ES-I3 (cell line): Measurements from ENCODE around the gene IFIT1.
"Not testable (repeated sequence)": the region's sequence is repeated elsewhere in the genome, so short reads cannot be mapped to it uniquely, and the experiment has no call there.

Experiments used
- H3K36me3 ChIP-seq: 2 replicates; pipeline ENCODE4 v1.6.1; 2013; ENCODE audit warnings: mild to moderate bottlenecking, low read length, control low read depth, moderate library complexity; ENCODE audit not compliant: insufficient read depth
- H3K4me1 ChIP-seq: 2 replicates; pipeline ENCODE4 v1.6.1; 2013; ENCODE audit warnings: mild to moderate bottlenecking, control low read depth, low read length; ENCODE audit not compliant: insufficient read depth
- H3K9ac ChIP-seq: 2 replicates; pipeline ENCODE4 v1.6.1; 2013; ENCODE audit warnings: low read depth, mild to moderate bottlenecking, low read length, moderate library complexity
- H3K9me3 ChIP-seq: 2 replicates; pipeline ENCODE4 v1.6.1; 2013; ENCODE audit warnings: mild to moderate bottlenecking, low read length, moderate library complexity; ENCODE audit not compliant: control insufficient read depth, insufficient read depth

The IFIT1 gene

GRCh38 chr10:89391907-89392756 is at the start of gene IFIT1:
Gene IFIT1, plus strand, starts transcription at chr10:89392623. Its CDS starts 90 bp downstream, at chr10:89392713.
- Histone ChIP-seq H3K9ac (peak within 1 kb of the TSS; percentile 83), H3K4me1 (peaks cover 7% of the 10 kb centered on the region), H3K9me3 (no peaks in the 10 kb centered on the region), H3K36me3 (no peaks in the 10 kb centered on the region)

GRCh38 chr10:89343089-89343767 is 49.2 kb upstream of the IFIT1 start:
- no peaks in the 10 kb centered on the region for H3K36me3 ChIP-seq
- no peaks in the 10 kb centered on the region for H3K9me3 ChIP-seq
- no peak overlapping the region for H3K9ac ChIP-seq
- H3K4me1 ChIP-seq = peaks cover 32% of the 10 kb centered on the region

- Histone ChIP-seq H3K36me3 (no peaks in the 10 kb centered on the region), H3K9ac (no peak overlapping the region), H3K4me1 (peaks cover 41% of the 10 kb centered on the region), H3K9me3 (no peaks in the 10 kb centered on the region)
Measured at GRCh38 chr10:89344156-89344555, 48.3 kb upstream of the IFIT1 start.

GRCh38 chr10:89345367-89346000 is 46.9 kb upstream of the IFIT1 start:
- H3K36me3 ChIP-seq = no peaks in the 10 kb centered on the region
- H3K4me1 ChIP-seq = peaks cover 43% of the 10 kb centered on the region
- no peaks in the 10 kb centered on the region for H3K9me3 ChIP-seq
- no peak overlapping the region for H3K9ac ChIP-seq

GRCh38 chr10:89346405-89347254 is 45.8 kb upstream of the IFIT1 start:
- Histone ChIP-seq H3K4me1 (peaks cover 54% of the 10 kb centered on the region), H3K36me3 (no peaks in the 10 kb centered on the region), H3K9ac (no peak overlapping the region), H3K9me3 (no peaks in the 10 kb centered on the region)

- no peak overlapping the region for H3K9ac ChIP-seq
- no peaks in the 10 kb centered on the region for H3K36me3 ChIP-seq
- peaks cover 49% of the 10 kb centered on the region for H3K4me1 ChIP-seq
- H3K9me3 ChIP-seq = no peaks in the 10 kb centered on the region
Measured at GRCh38 chr10:89347701-89348457, 44.5 kb upstream of the IFIT1 start.

- Histone ChIP-seq H3K4me1 (peaks cover 49% of the 10 kb centered on the region), H3K9me3 (no peaks in the 10 kb centered on the region), H3K36me3 (no peaks in the 10 kb centered on the region), H3K9ac (no peak overlapping the region)
Measured at GRCh38 chr10:89348481-89348880, 43.9 kb upstream of the IFIT1 start.

GRCh38 chr10:89348975-89349374 is 43.4 kb upstream of the IFIT1 start:
- H3K4me1 ChIP-seq = peaks cover 49% of the 10 kb centered on the region
- no peaks in the 10 kb centered on the region for H3K36me3 ChIP-seq
- no peaks in the 10 kb centered on the region for H3K9me3 ChIP-seq
- no peak overlapping the region for H3K9ac ChIP-seq

- H3K9ac ChIP-seq, H3K36me3 ChIP-seq, H3K9me3 ChIP-seq: not testable (repeated sequence)
- H3K4me1 ChIP-seq = peaks cover 46% of the 10 kb centered on the region
Measured at GRCh38 chr10:89350631-89351315, 41.6 kb upstream of the IFIT1 start.

GRCh38 chr10:89351412-89351779 is 41.0 kb upstream of the IFIT1 start:
- no peaks in the 10 kb centered on the region for H3K36me3 ChIP-seq
- H3K4me1 ChIP-seq = peaks cover 40% of the 10 kb centered on the region
- H3K9me3 ChIP-seq = no peaks in the 10 kb centered on the region
- no peak overlapping the region for H3K9ac ChIP-seq

GRCh38 chr10:89351780-89352597 is 40.4 kb upstream of the IFIT1 start:
- no peaks in the 10 kb centered on the region for H3K36me3 ChIP-seq
- no peaks in the 10 kb centered on the region for H3K9me3 ChIP-seq
- no peak overlapping the region for H3K9ac ChIP-seq
- peaks cover 34% of the 10 kb centered on the region for H3K4me1 ChIP-seq

GRCh38 chr10:89352802-89353201 is 39.6 kb upstream of the IFIT1 start:
- Histone ChIP-seq H3K4me1 (peaks cover 26% of the 10 kb centered on the region), H3K9ac (no peak overlapping the region), H3K9me3 (no peaks in the 10 kb centered on the region), H3K36me3 (no peaks in the 10 kb centered on the region)
